Smooth muscle cell (in vitro differentiated cells): ENCODE results near the gene EXOC2. TPM values are rescaled to one million over a fixed set of nuclear protein-coding genes. Genes with fewer than 3 reads are reported as not detected.

Experiments used
- DNase-seq: peaks from one replicate; lab custom pipeline; 2025; ENCODE audit not compliant: unreplicated experiment; lab: John Stamatoyannopoulos, UW
- H2AFZ ChIP-seq: fragments of 200-600 bp; sonication (generic); 2 replicates; pipeline ENCODE4 v1.6.0; 2016; ENCODE audit warnings: antibody characterized with exemption, low read depth, mild to moderate bottlenecking
- H3F3A ChIP-seq: fragments of 200-600 bp; sonication (generic); 2 replicates; pipeline ENCODE4 v1.6.0; 2017; ENCODE audit warnings: antibody characterized with exemption, low read depth
- H3K27ac ChIP-seq: fragments of 200-600 bp; sonication (generic); 2 replicates; pipeline ENCODE4 v1.5.1; 2016; ENCODE audit warnings: low read depth, mild to moderate bottlenecking
- H3K27me3 ChIP-seq: fragments of 200-600 bp; sonication (generic); 2 replicates; pipeline ENCODE4 v1.6.1; 2016; ENCODE audit warnings: low read depth, mild to moderate bottlenecking
- H3K36me3 ChIP-seq: fragments of 200-600 bp; sonication (generic); 2 replicates; pipeline ENCODE4 v1.5.1; 2016; ENCODE audit warnings: low read depth
- H3K4me1 ChIP-seq: fragments of 200-600 bp; sonication (generic); 2 replicates; pipeline ENCODE4 v1.5.1; 2016; ENCODE audit warnings: low read depth
- H3K4me2 ChIP-seq: fragments of 200-600 bp; sonication (generic); 2 replicates; pipeline ENCODE4 v1.6.0; 2016; ENCODE audit warnings: mild to moderate bottlenecking
- H3K4me3 ChIP-seq: fragments of 200-600 bp; sonication (generic); 2 replicates; pipeline ENCODE4 v1.5.1; 2016; ENCODE audit warnings: mild to moderate bottlenecking
- H3K79me2 ChIP-seq: fragments of 200-600 bp; sonication (generic); 2 replicates; pipeline ENCODE4 v1.6.0; 2016; ENCODE audit warnings: low read depth, mild to moderate bottlenecking
- H3K9ac ChIP-seq: fragments of 200-600 bp; sonication (generic); 2 replicates; pipeline ENCODE4 v1.6.0; 2016; ENCODE audit warnings: low read depth
- H3K9me3 ChIP-seq: fragments of 200-600 bp; sonication (generic); replicated peaks from 2 replicates; pipeline ENCODE4 v1.5.1; 2016; ENCODE audit warnings: low read depth
- H4K20me1 ChIP-seq: fragments of 200-600 bp; sonication (generic); 2 replicates; pipeline ENCODE4 v1.6.0; 2016; ENCODE audit warnings: low read depth
- CTCF ChIP-seq: fragments of 200-600 bp; sonication (generic); IDR thresholded peaks from 2 replicates; pipeline ENCODE4 v1.5.1; 2017; ENCODE audit warnings: borderline replicate concordance, mild to moderate bottlenecking, antibody characterized with exemption; ENCODE audit not compliant: insufficient read depth, poor library complexity, severe bottlenecking
- WGBS: methylation state at CpG from one replicate; pipeline ENCODE4 v1.1.7; 2016; ENCODE audit warnings: low lambda C conversion rate; 5-methylcytosine and 5-hydroxymethylcytosine counted together
- polyA plus RNA-seq: library from polyadenylated mRNA; unstranded; fragments of >200 nt; fragmentation: Nextera tagmentation; extraction: Ambion mirVana; gene quantifications from 2 replicates; pipeline ENCODE4 v1.2.1, GENCODE V29; 2016
- total RNA-seq: library from RNA; depleted of rRNA; stranded (reverse); fragments of >200 nt; gene quantifications from 2 replicates; pipeline ENCODE4 v1.2.3, GENCODE V29; 2014

The EXOC2 gene
- total and polyA plus RNA-seq, 2 experiments from 2014 or later, result 21.9 to 33.9 TPM

DNA sequence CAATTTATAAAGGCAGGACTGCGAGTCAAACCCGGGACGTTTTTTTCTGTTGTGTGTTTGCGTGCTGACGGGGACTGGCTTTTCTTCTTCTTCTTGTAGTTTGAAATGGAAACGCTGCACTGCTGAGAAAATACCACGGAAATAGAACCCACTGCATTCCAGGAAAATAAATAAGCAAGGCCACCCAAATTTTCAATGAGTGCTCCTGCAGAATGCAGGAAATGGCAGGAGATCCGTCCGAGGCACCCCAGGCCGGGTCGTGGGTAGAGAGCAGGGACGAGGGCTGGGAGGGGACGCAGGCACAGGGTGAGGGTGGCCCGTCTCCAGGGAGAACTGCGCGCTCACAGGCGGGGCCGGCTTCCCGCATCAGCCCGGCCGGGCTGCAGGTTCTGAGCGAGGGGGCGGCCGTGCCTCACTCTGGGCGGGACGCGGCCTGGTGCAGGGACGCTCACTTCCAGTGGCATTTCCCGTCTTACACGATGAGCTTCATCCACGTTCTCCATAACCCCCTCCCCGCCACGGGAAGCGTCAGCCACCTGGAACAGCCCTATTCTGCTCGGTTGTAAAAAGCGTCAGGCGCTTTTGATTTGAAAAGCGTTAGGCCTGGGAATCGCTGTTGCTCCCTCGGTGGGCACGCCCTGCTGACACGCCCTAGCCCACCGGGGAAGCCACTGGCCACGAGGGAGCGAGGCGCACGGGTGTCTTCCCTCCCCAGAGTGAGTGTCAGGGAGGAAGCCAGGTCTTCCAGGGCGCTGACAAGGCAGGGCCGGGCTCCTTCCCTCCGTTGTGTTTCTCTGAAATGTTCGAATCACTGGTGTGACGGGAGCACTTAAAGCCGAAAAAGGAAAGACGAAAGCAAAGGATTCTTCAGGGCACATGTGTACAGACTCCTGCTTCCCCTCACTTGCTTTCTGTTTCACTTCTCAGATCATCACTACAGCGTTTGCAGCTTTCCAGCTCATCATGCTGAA, 17.9 kb upstream of the EXOC2 start:
- peak; percentile 30 for DNase-seq
- 2% methylated on average over 55 of the region's 55 CpGs for WGBS
- Histone ChIP-seq H3K4me3 (peak overlapping the region; percentile 54), H3K27me3 (no peaks in the 10 kb centered on the region), H4K20me1 (no peaks in the 10 kb centered on the region), H2AFZ (peak overlapping the region; percentile 67), H3K9me3 (no peaks in the 10 kb centered on the region), H3K4me2 (peak overlapping the region; percentile 83), H3K9ac (peak overlapping the region; percentile 26), H3K27ac (peak overlapping the region; percentile 5), H3K4me1 (peaks cover 5% of the 10 kb centered on the region), H3F3A (peaks cover 6% of the 10 kb centered on the region), H3K79me2 (no peaks in the 10 kb centered on the region), H3K36me3 (no peaks in the 10 kb centered on the region)
- TF ChIP-seq CTCF, result no peak

- no peak overlapping the region for H2AFZ ChIP-seq
- H3K27me3 ChIP-seq, result no peaks in the 10 kb centered on the region
- H4K20me1 ChIP-seq, result no peaks in the 10 kb centered on the region
- no peak for TF ChIP-seq CTCF
- H3K4me2 ChIP-seq, result no peak overlapping the region
- no peak for DNase-seq
- no peak overlapping the region for H3K9ac ChIP-seq
- H3K9me3 ChIP-seq, result no peaks in the 10 kb centered on the region
- H3K36me3 ChIP-seq, result no peaks in the 10 kb centered on the region
- H3K79me2 ChIP-seq, result no peaks in the 10 kb centered on the region
- 95% methylated on average over 3 of the region's 3 CpGs for WGBS
- peak overlapping the region; percentile 10 for H3K4me3 ChIP-seq
- H3F3A ChIP-seq, result no peaks in the 10 kb centered on the region
- peaks cover 5% of the 10 kb centered on the region for H3K4me1 ChIP-seq
- no peak overlapping the region for H3K27ac ChIP-seq
Measured at GRCh38 chr6:709471-710056, 16.6 kb upstream of the EXOC2 start.

GRCh38 chr6:708237-708598, 15.3 kb upstream of the EXOC2 start:
- WGBS, result 83% methylated on average over 6 of the region's 6 CpGs
- Histone ChIP-seq H3K9ac (no peak overlapping the region), H3K9me3 (no peaks in the 10 kb centered on the region), H3K79me2 (no peaks in the 10 kb centered on the region), H3K36me3 (no peaks in the 10 kb centered on the region), H4K20me1 (no peaks in the 10 kb centered on the region), H3K4me1 (peaks cover 5% of the 10 kb centered on the region), H2AFZ (no peak overlapping the region), H3F3A (no peaks in the 10 kb centered on the region), H3K4me2 (no peak overlapping the region), H3K4me3 (no peak overlapping the region), H3K27ac (no peak overlapping the region), H3K27me3 (no peaks in the 10 kb centered on the region)
- DNase-seq, result no peak
- no peak for TF ChIP-seq CTCF
